ENCODE results near the gene PKP4. TPM values are rescaled to one million over a fixed set of nuclear protein-coding genes. Genes with fewer than 3 reads are reported as not detected.

PKP4 gene
- total and polyA plus RNA-seq, 2 of the 8 experiments (the other 6 are each of a cell fraction or from before 2014, with no cell fraction given) = 48.2 to 88.0 TPM

GRCh38 chr2:158668001-158668765 is 211.4 kb downstream of the PKP4 start (continued):
- TF ChIP-seq BACH1 (IDR thresholded peaks at IDR 0.05; ENCODE audit: low read length) (no peak), CHD1 (IDR thresholded peaks at IDR 0.05; ENCODE audit: low read depth, low read length) (no peak), CTBP2 (IDR thresholded peaks at IDR 0.05; ENCODE audit: borderline replicate concordance, insufficient read depth, insufficient read length, low read length) (no peak)
